CD4-positive, alpha-beta T cell treated with Interleukin-2 at 100 ng/mL for 4 hours (primary cell): ENCODE measurements around the gene OR5H1.
"Not testable (repeated sequence)": the region's sequence is repeated elsewhere in the genome, so short reads cannot be mapped to it uniquely, and the experiment has no call there.

Experiments
- DNase-seq: peaks from one replicate; pipeline ENCODE4 v3.0.0-alpha.2; 2020; ENCODE audit warnings: low spot score

The OR5H1 gene

DNA sequence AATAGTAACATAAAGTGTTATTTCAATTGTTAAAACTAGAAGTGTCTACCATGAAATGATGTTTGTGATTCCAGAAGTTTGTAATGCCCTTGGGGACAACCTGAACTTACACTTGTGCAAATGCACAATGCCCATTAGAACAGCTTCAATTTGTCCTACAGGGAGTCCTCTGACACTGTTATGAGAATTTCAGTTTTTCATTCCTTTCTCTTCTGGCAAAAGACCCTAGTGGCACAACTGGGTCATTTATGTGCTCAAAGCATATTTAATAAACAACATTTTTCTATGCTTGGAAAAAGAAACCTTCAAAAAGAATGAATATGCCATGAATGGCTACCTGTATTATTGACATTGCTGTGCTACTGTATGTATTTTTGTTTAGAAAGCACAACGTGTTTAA, at the start of gene OR5H1:
TSS of gene OR5H1 (plus strand) at position 301 of the 400 bp plus-strand sequence. CDS start 1,977 bp downstream, outside the sequence.
- DNase-seq, result no peak

DNA sequence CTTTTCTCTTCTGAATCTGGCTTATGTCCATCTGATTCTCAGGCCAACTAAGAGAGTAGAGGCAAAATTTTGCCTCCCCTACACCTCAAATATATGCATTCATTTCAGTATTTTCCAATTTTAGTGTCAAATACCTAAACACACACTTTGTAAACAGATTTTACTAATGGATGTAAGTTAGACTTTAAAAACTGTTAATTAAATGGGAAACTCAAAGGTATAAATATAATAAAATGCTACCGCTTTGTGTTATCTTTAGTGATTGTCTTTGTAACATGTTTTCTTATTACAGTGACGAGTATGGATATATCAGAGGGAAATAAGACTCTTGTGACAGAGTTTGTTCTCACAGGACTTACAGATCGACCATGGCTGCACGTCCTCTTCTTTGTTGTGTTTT, 43.6 kb upstream of the OR5H1 start, which contains the start of gene OR5AC2:
TSS of gene OR5AC2 (plus strand) at position 301 of the 400 bp plus-strand sequence. CDS start at position 301, 0 bp downstream.
- DNase-seq, result no peak

DNA sequence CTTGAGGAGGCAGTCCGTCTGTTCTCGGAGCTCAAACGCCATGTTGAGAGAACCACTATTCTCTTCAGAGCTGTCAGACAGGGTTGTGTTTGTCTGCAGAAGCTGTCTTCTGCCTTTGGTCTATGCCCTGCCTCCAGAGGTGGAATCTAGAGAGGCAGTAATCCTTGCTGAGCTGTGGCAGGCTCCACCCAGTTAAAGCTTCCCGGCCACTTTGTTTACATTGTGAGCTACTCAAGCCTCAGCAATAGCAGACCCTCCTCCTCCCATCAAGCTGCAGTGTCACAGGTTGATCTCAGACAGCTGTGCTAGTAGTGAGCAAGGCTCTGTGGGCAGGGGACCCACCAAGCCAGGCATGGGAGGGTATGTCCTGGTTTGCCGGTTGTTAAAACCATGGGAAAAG, 34.6 kb upstream of the OR5H1 start:
- no peak for DNase-seq

DNA sequence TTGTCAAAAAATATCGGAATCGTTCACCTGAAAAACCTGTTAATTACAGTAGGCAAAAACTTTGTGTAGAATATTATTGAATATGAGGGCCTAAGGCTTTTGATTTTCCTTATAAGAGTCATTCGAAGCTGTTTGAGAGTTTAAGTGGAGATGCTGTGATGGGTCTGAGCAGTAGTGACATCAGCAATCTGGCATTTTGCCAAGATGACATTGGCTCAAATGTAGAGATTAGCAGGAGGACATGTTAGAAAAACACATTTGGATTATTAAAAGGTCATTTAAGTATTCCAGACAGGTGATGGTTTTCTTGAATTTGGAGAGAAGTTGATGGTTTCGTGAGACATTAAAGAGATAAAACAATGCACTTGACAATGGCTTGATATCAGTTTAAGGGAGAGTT, 30.7 kb upstream of the OR5H1 start:
- DNase-seq, result no peak

DNA sequence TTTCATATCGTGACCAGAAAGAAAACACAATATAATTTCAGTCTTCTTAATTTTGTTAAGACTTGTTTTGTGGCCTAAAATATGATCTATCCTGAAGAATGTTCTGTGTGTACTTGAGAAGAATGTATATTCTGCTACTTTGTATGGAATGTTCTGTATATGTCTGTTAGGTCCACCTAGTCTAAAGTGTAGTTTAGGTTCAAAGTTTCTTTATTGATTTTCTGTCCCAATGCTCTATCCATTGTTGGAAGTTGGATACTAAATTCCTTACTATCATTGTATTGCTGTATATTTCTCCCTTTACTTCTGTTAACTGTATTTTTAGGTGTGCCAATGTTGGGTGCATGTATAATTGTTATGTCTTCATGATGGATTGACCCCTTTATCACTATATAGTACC, 22.4 kb upstream of the OR5H1 start:
- no peak for DNase-seq

DNA sequence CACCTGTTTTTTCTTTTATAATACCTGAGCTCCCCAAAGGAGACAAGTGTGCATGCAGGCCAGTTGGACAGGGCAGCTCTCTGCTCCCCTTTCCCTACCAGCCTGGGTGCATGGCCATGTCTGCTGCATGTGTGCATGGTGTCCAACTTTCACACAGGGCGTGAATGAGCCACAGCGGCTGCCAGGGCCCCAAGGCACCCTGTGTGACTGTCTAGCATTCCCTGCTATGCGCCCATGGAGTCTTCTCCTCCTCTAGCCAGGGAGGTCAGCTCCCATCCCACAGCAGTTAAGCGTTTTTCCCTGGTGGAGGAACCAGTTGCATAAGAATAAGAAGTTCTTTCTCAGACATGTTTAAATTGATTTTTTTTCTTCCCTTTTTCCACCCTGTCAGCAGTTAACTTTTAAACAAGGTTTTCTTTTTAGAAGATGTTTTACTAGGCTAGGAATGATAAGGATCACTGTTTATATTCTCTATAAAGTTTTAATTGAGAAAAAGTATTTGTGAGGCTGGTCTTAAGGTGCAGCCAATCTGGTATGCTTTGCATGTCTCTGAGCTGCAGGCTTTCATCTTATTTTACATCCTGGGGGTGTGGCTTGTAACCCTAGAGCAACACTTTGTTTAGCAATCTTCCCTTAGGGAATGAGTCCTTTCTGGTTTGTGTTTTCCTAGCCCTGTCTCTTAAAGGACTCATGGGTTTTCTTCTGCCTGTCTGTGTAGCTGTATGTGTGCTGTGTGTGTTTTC, 20.5 kb upstream of the OR5H1 start:
- DNase-seq, result no peak

DNA sequence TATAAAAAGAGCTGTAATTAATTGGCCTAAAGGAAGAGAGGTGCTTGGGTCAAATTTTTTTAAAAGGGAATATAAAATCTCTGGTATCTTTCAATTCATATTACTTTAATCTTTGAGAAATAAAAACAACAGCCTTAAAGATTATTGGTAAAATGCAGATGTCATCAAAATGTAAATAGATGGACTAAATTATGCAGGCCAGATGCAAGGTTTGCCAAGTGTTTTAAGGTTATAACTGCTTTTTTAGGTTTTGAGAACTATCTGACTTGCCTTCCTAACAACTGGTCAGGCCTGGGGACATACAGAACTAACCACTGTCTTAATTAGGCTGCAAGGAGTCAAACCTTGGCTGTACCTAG, 20.0 kb upstream of the OR5H1 start:
- DNase-seq, result no peak

DNA sequence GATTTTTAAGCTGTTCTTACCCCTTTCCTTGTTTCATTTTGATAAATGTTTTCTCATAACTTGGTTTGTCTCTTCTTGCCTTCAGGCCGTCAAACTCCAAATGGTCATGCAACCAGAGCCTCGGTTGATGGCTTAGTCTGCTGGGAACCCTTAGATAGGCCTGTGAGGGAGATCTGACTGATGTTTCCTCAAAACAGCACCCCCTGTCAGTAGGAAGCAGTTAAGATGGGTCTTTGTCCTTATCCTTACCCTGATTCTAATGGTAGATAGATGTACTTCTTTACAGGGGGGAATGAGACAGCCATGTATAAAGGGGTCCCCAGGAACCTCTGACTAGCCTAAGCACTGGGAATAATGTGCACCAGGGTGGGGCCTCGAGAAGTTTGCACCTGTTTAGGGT, 16.3 kb upstream of the OR5H1 start:
- no peak for DNase-seq

DNA sequence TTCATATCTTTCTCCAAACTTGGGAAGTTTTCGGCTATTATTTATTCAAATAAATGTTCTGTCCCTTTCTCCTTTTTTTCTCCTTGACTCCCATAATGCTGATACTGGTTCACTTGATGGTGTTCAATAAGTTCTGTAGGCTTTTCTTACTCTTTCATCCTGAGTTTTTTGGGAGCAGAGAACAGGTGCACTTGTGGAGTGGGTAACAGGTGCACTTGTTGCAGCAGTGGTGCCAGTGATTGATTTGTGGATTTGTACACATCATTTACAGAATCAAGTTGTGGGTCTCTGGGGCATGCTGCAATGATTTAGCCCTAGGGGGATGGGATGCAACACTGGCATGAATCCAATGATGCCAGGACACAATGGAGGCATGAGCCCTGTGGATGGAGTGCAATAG, 14.8 kb upstream of the OR5H1 start:
- DNase-seq, result no peak

DNA sequence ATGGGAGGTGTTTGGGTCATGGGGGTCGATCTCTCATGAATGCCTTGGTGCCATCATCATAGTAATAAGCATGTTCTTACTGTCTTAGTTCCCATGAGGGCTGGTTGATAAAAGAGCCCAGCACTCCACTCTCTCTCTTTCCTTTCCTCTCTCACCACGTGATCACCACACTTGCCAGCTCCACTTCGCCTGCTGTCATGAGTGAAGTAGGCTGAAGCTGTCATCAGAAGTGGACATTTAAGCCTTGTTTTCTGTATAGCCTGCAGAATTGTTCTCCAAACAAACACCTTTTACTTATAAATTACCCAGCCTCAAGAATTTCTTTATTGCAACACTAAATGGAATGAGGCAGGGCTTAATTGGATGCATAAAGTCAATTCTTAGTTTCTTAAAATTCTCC, 6.1 kb downstream of the OR5H1 start:
- DNase-seq, result no peak

DNA sequence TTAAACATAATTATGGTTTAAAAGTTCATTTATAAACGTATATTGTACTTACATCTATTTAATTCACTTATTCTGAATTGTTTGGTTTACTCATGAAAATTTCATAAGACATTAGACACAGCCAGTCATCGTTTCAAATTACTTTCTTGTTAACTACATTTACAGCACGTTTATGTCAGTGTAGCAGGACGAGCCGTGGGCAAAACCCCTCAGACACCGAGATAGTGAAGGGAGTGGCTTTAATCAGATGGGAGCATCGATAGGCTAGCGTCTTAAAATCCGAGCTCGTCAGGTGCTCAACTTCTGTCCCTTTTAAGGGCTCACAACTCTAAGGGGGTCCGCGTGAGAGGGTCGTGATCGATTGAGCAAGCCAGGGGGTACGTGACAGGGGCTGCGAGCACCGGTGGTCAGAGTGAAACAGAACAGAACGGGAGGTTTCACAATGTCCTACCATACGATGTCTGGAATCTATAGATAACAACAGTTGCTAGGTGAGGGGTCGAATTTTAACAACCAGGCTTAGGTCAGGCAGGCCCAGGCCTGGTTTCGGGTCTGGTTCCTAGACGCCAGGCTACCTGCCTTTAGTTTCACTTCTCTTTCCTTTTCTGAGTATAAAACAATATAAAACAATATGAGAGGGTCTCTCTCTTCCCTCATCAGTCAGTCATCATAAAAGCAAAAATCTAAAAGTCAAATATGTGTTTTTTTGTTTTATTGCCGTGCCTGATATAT, 7.5 kb downstream of the OR5H1 start:
- DNase-seq, result not testable (repeated sequence)

DNA sequence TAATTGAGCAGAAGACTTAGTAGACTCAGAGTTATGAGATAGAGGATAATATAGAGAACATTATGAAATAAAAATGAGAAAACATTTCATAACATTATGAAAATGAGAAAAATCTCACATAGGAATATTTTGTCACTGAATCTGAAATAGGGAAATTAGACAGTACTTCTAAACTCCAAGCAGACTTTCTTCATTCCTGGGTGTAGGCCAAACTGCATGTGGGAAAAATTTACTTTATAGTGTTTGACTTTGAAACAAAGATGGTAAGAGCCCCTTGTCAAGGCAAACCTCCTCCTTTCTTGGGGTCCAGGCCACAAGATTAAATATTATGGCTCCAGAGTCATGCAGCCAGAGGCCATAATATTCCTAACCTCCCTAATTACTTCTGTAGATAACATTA, 10.0 kb downstream of the OR5H1 start:
- DNase-seq, result no peak

DNA sequence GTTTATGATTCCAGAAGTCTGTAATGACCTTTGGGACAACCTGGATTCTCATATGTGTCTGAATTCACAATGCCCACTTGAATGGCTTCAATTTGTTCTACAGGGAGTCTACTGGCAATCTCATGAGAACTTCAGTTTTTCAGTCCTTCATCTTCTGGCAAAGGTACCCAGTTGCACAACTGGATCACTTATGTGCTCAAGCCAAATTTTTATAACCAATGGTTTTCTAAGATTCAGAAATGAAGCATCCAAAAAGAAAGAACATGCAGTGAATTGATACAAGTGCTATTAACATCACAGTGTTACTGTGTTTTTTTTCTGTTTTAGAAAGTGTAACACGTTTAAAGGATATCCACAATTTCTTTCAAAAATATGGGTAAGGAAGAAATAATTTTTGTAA, 16.7 kb downstream of the OR5H1 start, which contains the start of gene OR5H14:
TSS of gene OR5H14 (plus strand) at position 301 of the 400 bp plus-strand sequence. CDS start 1,907 bp downstream, outside the sequence.
- DNase-seq, result no peak

DNA sequence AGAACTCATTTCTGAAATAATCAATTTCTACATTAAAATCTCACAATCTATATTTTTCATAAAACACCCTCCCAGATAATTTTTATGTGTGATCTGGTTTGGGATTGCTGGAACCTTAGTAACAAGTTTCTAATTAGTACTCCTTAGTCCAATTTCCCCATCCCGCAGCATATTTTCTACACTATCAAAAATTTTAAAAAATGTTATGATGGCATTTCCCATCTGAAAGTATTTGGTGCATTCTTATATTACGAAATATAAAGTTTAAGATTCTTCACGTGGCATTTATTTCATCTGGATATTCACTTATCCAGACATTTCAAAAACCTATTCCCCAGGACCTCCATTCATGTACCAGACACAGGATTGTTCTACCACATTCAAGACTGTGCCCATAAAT, 18.2 kb downstream of the OR5H1 start:
- no peak for DNase-seq

DNA sequence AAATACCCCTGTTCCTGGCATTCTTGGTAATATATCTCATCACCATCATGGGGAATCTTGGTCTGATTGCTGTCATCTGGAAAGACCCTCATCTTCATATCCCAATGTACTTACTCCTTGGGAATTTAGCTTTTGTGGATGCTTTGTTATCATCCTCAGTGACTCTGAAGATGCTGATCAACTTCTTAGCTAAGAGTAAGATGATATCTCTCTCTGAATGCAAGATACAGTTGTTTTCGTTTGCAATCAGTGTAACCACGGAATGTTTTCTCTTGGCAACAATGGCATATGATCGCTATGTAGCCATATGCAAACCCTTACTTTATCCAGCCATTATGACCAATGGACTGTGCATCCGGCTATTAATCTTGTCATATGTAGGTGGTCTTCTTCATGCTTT, 18.9 kb downstream of the OR5H1 start:
- DNase-seq, result not testable (repeated sequence)

DNA sequence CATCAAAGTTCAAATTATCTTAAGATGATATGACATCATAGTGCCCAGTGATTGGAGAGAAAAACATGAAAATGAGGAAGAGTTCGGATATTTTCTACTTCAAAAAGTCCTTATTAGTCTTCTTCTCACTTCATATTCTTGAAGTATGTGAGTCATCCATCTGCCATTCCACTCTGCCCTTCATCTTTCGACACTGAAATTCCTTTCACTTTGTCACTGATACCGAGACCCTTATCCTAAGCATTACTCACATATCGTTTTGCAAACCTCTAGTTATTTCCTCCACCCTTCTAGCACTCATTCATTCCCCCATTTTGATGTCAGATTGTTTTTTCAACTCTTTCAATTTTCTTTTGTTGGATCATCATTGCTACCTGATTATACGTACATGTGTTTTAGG, 20.7 kb downstream of the OR5H1 start:
- no peak for DNase-seq

DNA sequence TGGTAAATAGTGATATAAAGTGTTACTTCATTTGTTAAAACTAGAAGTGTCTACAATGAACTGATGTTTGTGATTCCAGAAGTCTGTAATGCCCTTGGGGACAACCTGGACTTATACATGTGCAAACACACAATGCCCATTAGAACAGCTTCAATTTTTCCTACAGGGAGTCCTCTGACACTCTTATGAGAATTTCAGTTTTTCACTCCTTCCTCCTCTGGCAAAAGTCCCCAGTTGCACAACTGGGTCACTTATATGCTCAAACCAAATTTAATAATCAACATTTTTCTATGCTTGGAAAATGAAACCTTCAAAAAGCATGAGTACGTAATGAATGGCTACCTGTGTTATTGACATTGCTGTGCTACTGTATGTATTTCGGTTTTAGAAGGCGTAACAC, 35.9 kb downstream of the OR5H1 start, which contains the start of gene OR5H15:
TSS of gene OR5H15 (plus strand) at position 301 of the 400 bp plus-strand sequence. CDS start 2,004 bp downstream, outside the sequence.
- DNase-seq, result no peak

DNA sequence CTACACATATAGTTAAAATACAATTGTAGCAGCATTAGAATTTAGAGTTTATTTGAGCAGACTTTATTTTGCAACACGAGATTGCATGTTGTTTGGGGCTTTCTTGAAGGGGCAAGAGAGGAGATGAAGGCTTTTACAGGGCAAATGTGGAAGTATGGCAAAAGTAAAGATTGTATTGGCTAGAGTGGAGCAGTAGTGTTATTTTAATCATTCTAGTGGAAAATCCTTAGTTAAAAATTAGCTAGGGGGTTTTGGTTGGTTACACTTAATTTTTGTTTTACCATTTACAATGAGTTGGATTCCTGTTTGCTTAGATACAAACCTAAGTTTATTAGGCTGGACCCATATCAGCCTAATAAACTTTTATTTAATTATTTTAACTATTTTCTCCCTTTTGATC, 40.5 kb downstream of the OR5H1 start:
- no peak for DNase-seq

DNA sequence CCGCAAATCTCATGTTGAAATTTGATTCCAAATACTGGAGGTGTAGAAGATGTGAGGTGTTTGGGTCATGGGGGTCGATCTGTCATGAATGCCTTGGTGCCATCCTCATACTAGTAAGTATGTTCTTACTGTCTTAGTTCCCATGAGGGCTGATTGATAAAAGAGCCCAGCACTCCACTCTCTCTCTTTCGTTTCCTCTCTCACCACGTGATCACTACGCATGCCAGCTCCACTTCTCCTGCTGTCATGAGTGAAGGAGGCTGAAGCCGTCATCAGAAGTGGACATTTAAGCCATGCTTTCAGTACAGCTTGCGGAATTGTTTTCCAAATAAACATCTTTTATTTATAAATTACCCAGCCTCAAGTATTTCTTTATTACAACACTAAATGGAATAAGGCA, 42.1 kb downstream of the OR5H1 start:
- no peak for DNase-seq

DNA sequence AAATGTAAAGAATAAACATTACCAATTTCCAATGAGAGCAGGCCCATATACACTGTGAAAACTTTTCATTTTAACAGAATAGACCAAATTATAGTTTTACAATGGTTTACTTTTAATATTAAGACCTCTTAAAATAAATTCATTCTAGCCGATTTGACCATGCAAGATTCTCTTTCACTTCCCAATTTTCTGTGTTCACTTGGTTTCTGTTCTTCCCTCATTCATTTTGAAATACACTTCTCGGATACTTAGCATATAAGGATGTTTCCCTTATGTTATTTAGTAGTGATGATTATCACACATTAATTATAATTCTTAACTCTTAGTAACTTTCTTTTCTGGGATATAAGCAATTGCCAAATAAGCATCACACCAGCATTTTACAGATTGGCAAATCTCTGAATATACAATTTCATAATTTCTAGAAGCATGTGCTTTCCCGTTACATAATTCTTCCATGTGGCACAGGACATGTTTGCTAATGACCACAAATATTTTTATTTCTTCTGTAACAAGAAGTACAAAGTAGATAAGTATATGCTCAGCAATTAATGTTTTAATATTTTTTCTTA, 49.9 kb downstream of the OR5H1 start:
- no peak for DNase-seq

DNA sequence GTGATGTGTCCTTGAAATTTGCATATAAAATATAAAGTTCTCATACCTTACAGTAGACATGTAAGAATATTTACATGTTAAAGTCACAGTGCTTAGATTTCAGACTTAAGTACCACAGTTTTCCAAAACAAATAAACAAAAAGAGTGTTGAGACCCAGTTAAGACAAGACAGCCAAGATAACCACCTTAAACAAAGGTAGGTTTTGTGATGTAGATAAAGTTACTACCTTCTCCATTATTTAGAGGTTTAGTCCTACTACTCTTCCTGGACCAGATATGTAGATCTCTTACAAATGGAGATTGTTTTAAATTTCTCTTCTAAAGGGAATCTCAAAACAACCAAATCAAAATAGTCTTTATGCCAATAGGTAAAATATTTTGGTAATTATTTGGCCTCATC, 51.7 kb downstream of the OR5H1 start:
- DNase-seq, result no peak

DNA sequence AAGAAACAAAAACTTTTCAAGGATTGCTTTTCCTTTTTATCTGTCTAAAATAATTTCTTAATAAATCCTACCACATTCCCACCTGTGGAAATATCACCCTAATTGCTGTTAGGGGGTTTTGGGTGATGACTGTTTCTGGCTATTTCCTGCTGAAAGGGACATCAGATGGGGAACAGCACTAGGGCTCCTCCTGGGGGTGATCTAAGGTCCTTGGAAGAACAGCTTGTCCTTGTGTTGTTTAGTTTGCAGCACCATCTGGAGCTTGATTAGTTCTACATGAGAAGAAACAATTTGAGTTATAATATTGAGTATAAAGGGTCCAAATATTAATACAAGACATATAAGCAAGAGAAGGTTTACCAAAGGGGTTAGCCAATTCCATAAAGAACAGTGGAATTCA, 54.7 kb downstream of the OR5H1 start:
- DNase-seq, result no peak
